T-helper 22 cell (primary cell): ENCODE measurements around the gene PPFIBP2.

Source experiments
- DNase-seq: peaks from one replicate; pipeline ENCODE4 v3.0.0-alpha.2; 2020; ENCODE audit warnings: low read depth

Gene PPFIBP2

DNA sequence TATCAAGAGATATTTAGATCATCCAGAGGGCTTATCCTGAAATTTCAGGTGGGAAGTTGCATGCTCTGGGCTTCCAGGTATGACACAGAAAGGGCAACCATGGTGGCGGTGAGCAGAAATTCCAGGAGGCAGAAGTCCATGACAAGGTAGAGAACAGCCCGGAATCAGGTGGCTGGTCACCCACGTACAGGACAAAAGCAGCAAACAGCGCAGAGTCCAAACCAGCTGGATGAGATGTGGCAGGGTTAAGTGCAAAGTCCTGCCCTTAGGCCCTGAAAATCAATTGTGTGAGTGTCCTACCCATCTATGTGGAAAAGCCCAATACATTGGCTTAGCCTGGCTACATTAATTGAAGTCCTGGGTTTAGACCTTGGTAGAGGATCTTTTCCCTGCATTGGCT is 11.6 kb downstream of the PPFIBP2 start:
- DNase-seq, result no peak

DNA sequence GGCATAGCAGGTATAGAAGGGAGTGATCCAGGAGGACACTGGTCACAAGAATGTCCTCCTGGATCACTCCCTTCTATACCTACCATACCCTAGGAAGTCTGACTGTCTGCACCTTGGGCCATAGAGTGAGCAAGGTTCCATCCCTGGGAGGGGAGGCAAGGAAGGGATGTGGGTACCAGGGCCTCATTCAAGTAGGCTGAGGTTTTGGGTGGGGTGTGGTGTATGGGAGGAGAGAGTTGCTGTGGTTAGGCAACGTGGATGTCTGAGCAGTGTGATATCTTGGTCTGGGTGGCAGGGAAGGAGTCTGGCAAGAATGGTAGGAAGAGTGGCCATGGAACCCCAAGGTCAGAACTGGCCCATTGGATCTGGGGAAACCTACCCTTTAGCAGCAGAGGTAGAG is 13.2 kb downstream of the PPFIBP2 start:
- peak; percentile 5 for DNase-seq

DNA sequence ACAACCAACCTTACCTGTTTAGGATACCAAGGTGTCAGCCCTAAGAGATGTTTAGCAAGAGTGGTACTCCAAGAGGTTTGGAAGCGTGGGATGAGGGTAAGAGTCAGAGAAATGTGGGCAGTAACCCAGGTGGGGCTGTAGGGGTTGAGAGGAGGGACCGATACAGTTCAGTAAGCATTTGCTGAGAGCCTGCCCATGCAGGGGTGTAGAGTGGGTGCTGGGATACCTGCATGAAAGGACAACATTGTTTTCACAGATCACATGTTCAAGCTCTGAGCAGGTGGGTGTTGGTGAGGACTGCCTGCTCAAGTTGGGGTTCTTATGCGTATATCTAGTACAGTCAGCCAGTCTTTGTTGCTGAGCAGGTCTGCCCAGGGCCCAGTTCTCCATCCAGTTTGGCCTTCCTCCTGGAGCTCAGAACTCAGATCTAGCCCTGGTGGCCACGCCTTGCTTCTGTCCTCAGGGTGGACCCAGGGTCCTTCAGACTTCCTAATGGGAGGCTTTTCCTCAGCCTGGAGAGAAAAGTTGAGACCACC is 14.8 kb downstream of the PPFIBP2 start:
- DNase-seq, result no peak

DNA sequence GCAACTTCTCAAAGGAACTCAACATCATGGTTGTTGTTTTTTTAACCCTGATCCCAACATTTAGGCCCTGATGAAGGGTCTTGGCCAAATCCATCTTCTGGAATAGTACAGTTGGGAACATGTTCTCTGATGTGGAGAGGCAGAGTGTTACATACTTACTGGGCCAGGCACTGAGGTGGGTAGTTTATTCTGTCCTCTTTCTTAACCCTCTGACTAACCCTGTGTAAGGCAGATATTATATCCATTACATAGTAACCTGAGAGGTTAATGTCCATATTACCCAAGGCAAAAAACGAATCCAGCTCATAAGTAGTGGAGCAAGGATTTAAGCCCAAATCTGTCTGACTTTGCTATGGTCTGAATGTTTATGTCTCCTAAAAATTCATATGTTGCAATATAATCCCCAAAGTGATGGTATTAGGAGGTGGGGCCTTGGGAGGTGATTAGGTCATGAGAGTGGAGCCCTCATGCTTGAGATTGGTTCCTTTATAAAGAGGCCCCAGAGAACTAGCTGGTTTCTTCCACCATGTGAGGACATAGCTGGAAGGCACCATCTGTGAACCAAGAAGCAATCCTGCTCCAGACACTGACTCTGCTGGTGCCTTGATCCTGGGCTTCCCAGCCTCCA is 16.3 kb downstream of the PPFIBP2 start:
- no peak for DNase-seq

DNA sequence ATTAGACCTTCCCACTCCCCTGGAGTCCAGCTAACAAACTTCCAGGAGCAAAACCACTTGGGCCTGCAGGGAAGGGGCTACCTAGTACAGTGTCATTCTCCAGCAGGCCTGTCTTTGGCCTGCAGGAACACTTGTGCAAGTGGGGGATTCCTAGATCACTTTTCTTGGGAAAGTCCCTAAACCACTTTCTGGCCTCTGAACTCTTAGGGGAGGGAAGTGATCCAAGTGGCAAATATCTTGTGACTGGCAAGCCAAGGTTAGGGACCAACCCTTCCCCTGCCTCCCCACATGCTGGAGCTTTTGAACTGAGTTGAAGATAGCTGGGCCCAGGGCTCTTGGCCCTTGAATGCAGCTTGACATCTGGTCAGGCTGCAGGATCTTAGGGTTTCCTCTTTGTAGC is 17.2 kb downstream of the PPFIBP2 start:
- no peak for DNase-seq

DNA sequence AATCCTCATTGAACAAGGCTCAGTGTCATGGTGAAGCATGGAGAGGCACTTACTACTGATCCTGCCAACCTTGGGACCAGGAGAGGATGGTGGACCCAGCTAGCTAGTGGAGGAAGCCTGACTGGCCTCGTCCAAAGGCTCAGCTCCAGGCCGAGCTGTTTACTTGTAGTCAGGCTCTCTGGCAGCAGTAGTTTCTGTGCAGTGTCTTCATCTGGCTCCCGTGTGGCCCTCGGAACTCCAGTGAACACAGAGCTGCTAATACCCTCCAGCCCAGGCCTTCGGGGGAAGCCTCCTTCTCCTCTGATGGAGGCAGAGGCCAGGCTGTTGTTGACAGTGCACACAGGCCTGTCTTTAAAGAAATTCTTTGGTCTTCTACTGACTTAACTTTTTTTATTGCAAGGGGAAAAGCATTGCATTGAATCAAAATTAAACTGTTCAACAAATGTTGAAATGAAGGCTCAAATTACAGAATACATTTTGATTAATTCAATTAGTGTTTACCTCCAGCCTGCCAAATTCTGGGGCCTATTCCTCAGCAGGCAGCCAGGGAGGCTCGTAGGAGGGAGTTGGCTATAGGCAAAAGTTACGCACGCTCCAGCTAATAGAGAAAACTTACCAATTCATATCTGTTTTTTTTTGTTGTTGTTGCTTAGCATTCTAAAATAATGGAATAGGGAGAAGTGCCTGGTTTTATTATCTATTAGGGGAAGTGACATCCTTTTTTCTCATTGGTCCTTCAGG is 18.8 kb downstream of the PPFIBP2 start:
- DNase-seq, result no peak

DNA sequence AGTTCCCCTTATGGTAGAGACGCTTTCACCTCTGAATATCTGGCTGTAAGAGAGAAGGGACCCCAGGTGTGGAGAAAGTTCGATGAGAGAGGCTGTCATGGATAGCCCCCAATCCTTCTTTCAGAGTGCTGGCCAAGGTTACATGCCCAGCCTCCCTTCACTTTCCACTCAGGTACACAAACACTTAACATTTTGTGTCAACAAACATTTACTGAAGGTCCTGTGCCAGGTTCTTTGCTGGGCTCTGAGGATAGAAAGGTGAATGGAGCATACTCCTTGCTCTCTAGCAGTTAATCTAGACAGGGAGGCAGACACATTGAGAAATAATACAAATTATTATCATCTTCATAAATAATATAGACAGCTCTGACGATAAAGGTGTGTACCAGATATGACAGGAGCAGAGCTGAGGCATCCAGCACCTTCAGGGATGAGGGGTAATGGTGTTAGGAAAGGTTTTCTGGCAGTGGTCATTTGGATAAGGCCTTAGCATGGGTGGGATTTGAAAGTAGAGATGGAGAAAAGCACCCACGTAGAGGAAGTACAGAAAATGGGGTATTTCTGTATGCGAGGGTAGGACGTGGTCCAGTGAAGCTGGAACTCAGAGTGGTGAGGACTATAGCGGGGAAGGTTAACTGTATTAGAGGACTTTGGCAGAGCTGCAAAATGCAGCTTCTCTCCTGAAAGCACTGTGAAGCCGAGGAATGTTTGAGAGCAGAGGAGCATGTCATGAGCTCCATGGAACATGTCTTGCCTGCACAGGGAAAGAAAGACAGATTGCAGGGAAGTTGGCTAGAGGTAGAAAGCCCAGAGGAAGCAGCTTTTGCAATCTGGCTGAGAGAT is 19.6 kb downstream of the PPFIBP2 start:
- no peak for DNase-seq

DNA sequence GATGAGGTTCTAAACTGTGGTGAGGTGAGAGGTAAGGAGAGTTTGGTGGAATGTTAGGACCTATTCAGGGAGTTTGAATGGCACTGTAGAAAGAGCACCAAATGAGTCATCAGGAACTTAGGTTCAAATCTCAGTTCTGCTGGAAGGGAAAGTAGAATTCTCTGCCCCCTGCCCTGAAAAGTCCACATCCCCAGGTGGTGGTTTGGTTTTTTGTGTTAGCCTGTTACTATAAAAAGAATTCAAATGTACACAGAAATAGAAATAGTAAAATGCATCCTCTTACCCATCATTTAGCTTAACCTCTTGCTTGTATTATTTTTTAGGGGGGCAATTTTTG is 20.2 kb downstream of the PPFIBP2 start:
- no peak for DNase-seq

DNA sequence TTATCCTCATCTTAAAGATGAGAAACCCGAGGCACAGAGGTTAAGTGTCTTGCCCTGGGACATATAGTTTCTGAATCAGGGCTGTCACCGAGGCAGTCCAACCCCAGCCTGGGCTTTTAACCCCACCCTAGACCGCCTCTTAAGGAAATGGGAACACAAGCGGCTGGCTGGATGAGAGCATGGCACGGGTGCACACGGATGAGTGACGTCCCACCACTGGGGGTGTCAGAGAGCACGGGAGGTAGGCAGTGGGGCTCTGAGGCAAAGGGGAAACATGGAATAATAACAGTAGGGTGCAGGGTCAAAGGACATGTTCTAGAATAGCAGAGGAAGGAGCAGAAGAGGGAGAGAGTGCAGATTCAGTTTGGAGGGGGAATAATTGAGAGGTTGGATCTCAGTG is 22.3 kb downstream of the PPFIBP2 start:
- DNase-seq, result no peak

DNA sequence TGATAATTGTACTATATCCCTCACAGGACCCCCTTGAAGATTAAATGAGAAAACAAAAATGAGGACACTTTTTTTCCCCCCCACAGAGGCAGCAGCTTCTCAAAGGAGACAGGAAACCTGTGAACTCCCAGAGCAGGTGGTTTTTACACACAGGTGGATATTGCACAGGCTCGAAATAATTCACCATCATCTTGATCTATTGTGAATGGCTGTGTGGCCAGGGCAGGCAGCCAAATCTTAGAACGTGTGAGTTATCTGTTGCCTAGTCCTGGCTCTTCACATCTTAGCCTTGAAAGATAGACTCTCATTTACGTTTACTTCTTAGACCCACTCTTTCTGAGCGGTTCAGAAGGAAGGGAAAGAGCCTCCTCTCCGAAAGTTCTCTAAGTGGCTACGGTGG is 23.5 kb downstream of the PPFIBP2 start:
- DNase-seq, result no peak

DNA sequence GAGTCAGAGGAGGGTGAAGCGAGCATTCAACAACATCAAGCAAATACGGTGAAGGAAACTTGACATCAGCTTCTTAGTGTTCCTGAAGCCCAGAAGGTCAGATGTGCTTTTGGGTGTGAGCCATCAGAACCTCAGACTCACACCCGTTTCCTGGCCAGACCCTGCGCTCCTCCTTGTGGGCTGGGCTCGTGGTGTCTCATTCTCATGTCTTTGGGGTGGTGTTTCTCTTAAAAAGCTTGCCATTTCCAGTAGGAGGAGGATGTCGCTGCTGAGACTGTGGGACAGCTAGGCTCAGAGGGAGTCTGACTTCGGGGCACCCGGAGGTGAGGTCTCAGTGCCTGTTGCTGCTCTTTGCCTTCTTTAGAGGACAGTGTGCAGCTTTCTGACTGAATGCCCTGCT is 24.2 kb downstream of the PPFIBP2 start:
- DNase-seq, result no peak

DNA sequence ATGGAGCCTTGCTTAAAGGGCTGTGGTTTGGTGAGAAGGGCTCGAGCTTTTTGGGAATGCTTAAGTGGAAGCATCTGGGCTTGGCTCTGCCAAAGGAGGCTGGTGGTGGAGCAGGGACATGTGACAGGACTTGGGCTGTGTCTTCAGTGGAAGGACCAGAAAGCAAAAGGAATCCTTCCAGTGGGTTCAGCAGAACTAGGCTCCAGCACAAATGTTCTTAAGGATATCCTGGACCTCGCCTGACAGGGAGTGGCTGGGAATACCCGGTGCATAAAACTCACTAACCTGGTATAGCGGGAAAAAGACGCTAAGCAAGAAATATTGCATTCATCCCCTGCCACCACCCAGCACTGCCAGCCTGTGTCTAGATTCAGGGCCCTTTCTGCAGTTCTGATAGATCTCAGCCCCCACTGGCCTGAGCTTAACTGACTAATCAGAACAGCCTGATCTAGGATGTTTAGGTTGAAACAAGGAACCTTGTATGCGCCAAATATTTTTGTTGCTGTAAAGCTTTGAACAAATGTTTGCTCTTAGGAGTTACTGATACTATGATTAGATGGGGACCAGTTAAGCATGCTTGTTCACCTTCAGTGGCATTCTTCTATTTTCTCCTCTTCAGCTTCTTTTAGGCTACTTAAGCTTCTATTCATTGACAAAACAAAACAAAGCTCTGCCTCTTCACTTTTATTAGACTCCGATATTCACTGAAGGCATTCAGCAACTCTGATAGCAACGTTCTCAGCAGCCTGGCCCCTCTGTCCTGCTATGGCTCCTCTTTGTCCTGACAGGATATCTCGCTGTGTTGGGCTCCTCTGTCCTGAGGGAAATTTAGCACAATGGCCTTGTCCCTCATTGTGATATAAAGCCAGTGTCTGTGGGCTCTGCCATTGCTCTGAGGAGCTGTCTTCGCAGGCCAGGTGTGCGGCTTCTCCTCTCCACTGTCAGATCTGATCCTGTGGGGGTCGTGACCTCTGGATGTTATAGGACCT is 25.0 kb downstream of the PPFIBP2 start:
- no peak for DNase-seq

DNA sequence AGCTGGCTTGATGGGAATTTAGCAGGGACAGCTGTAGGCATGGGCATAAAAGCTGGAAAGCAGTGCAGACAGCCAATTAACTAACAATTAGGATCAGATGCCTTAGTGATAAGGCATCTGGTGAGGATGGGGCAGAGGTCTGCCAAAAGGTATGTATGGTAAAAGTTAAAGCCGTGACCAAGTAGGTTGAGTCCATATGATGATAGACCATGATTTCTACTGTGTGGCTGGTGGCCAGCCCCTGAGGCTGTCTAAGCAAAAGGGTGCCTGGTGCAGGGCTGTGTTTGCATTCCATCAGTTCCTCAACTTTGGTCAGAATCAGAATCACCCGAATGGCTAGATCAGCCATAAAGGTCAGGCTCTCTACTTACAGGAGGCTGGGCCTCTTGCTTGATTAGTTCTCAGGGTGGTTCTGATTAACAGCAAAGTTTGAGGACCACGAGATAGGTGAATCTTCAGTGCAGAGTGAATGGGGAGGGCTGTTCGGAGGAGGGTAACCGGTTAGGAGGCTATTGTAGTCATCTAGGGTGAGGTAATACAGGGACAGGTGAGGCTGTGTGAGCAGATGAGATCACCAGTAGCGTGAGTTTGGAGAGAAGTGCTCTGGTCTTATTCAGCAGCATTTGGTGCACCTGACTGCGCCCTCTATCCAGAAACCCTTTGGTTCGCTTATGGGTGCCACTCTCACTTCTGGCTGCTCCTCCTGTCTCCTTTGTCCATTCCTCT is 27.2 kb downstream of the PPFIBP2 start:
- DNase-seq, result no peak

DNA sequence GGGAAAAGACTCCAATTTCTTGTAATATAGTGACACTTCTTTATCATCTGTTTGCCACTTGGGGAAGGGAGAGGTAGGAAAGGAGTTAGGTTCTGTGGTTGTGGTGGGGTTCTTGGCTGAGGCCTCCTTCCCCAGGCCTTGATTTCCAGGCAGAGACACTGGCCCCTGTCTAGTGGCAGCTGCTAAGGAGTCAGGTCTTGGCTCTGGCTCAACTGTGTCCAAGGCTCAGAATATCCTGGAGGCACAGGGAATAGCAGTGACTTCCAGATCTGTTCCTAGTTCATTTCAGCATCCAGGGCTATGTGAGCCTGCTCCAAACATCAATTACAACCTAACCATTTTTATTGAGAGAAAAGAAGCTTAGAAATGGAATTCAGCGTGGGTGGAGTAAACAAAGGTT is 29.5 kb downstream of the PPFIBP2 start:
- no peak for DNase-seq

DNA sequence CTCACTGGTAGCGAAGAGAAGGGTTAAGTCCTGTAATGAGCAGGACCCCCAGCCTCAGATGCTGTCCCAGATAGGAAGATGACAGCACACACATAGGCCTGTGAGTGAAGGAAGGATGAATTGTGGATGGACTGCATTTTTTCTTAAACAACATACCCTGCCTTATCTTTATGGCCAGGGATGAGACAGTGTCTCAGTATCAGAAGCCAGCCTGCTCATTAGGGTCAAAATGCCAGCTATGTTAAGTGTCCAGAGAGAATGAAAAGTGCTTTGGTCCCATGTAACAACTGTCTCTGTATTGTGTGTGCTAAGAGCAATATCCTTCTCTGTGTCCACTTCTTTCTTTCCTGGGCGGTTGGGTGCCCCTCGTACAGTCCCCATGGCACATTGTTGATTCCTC is 30.2 kb downstream of the PPFIBP2 start:
- no peak for DNase-seq

DNA sequence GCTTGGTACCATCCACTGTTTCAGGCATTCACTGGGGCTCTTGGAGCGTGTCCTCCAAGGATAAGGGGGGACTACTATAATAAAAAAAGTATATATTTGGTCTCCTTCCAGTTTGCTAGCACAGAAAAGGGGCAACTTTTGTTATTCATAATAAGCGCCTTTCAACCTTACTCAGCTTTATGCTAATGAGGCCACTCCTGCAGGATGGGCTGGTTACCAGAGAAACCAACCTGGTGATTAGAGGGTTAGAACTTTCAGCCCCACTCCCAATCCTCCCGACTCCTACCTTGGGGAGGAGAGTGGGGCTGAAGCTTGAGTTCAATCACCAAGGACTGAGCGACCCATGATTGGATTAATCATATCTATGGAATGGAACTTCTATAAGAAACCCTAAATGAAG is 31.8 kb downstream of the PPFIBP2 start:
- no peak for DNase-seq

DNA sequence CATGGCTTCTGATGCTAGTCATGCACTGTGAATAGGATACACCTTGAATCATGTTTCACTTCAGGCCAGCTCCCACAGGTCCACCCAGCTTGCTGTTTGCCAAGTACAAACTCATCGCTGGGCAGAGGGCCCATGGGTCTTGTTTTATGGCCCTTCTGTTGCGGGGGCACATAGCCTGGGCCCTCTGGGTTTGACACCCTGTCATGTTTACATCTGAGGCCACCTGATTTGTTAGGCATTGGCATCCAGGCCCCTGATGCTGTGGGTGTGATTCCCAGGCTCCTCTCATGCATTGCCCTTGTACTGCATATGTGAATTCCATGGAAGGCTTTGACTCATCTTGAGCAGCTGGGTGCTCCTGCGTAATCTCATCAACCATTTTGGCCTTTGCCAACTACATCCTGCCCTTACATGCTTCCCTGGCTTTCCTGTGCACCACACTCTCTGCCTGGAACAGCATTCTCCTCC is 32.6 kb downstream of the PPFIBP2 start:
- no peak for DNase-seq

DNA sequence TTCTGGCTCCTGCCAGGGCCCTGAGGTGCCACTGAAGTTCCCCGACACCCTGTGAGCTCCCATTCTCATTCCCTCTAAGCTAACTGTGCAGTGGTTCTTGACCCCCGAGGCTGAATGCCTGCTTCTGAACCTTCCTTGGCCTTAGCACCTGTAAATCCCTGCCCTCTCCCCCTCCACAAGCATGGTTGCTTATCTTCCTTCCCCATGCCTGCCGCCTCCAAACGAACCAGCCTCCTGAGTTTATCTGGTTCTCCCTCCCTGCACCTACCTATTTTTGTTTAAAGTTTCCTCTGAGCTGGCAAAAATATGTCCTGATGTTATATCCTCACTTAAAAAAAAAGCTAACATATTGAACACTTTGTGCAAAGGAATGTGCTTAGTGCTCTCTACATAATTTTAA is 33.9 kb downstream of the PPFIBP2 start:
- DNase-seq, result no peak

DNA sequence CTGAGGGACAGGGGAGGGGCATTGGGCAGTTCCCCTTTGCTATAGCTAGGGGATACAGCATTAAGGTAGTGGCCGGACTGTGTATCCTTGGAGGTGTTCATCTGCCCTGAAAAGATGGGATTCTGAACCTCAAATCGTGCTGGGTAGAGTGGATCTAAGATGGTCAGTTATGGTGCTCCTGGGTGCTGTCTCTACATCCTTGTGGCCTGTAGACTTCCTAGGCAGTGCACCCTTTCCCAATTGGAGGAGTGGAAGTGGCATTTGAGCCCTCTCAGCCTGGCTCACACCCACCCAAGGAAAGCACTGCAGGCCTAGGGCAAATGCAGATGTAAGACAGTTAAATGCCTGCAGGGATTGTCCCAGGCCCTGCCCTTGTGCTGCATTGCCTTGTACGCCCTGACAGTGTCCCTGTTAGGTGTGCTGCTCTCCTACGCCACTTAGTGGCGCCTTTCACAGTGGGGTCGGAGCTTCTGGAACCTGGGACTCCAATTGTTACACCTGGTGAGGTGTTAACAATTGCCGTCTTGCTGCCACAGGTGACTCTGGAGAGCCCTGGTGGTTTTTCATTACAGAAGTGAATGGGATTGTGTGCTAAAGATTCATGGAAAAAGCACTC is 35.0 kb downstream of the PPFIBP2 start:
- DNase-seq, result no peak

DNA sequence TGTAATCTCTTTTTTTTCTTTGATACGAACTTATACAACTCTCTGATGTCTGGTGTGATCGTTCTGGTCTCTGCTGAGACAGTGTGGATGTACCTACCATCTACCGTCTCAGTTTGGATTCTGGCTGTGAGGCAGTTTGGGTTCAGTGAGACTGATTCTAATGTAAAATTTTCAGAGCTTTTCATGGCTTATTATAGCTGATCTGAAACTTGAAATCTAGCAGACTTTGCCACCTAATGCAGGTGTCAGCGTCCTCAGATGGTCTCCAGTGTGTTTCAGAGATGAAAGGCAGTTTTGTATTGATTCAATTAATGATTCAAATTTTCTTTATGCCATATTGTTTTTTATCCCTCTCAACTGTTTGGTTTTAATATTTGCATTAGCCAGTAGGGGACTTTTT is 35.9 kb downstream of the PPFIBP2 start:
- DNase-seq, result no peak

DNA sequence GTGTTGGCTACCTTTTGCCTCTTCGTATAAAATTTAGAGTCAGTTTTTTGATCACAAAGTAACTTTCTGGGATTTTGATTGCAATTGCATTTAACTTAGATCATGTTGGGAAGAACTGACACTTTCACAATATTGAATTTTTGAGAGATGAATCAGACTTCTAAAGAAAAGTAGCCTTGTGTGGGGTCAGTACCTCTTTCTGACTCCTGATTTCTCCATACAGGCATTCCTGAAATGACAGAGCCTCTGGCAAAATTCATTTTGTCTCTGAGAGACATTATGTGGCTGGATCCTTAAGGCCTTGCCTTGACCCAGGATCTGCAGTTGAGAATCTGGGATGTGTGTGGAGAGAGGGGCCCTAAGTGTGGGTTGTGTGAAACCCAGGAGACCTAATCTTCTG is 37.8 kb downstream of the PPFIBP2 start:
- DNase-seq, result no peak
